ENCODE measurements around the gene SPTLC3.

Gene SPTLC3

GRCh38 chr20:13021205-13021970 lies 12.6 kb downstream of the SPTLC3 start:
- no peak for TF ChIP-seq CTCF (IDR thresholded peaks at IDR 0.05; ENCODE audit: low read depth, low read length)
- no peak for DNase-seq (ENCODE audit: extremely low read depth, low read depth)

GRCh38 chr20:13022401-13023155 lies 13.8 kb downstream of the SPTLC3 start:
- no peak for DNase-seq (ENCODE audit: extremely low read depth, low read depth)
- no peak for TF ChIP-seq CTCF (IDR thresholded peaks at IDR 0.05; ENCODE audit: low read depth, low read length)

GRCh38 chr20:13024596-13024995 lies 15.8 kb downstream of the SPTLC3 start:
- DNase-seq (ENCODE audit: extremely low read depth, low read depth) = no peak
- TF ChIP-seq CTCF (IDR thresholded peaks at IDR 0.05; ENCODE audit: low read depth, low read length) = no peak

DNA sequence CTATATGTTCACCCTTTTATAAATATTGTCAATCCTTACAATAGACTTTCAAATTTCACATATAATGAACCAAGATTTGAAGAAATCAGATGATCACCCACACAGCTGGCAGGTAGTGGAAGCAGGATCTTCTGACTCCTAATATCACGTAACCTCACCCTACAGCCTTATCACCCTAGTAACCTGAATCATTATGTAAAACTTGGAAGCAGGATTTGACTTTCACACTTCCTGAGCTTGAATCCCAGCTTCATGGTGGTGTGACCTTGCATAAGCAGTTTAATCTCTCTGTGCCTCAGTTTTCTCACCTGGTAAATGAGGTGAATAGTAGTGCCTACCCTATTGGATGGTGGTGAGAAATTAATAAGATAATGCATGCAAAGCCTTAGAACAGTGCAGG lies 16.4 kb downstream of the SPTLC3 start:
- no peak for DNase-seq (ENCODE audit: extremely low read depth, low read depth)
- TF ChIP-seq CTCF (IDR thresholded peaks at IDR 0.05; ENCODE audit: low read depth, low read length) = no peak

DNA sequence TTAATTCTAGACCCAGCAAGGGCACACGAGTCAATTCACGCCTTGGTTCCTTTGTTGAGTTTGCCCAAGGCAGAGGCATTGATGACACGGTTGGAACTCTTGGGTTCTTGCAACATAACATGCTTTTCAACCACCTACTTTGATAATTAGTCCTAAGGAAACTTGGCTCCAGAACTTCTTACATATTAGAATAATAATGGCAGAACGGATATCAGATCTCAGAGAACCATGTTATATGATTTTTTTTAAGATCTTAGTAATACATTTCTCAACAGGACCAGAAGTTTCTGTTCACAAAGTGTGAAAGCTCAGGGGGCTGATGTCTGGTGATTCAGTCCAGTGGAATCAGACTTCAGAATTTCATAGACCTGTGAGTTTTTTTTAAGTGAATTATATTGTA lies 19.2 kb downstream of the SPTLC3 start:
- DNase-seq (ENCODE audit: extremely low read depth, low read depth) = no peak

DNA sequence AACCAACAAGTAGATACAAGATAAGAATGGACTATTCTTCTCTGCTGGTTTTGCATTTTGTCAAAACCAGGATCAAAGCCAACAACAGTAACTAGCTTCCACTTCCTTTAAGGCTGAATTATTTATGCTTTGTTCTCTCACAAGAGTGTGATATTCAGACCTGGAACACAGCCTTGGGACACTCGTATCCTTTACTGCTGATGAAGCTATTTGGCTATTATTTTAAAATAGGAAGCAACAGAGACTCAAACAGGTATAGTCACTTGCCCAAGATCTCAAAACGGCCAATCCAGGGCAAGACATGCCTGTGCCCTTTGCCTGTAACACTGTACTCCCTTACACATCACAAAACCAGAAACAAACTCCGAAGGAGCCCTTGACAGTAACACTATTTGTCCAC lies 19.9 kb downstream of the SPTLC3 start:
- no peak for TF ChIP-seq CTCF (IDR thresholded peaks at IDR 0.05; ENCODE audit: low read depth, low read length)
- no peak for DNase-seq (ENCODE audit: extremely low read depth, low read depth)

More for the DNA sequence above, 19.2 kb downstream of the SPTLC3 start:
- no peak for TF ChIP-seq CTCF (IDR thresholded peaks at IDR 0.05; ENCODE audit: low read depth, low read length)

GRCh38 chr20:13029687-13030375 lies 21.1 kb downstream of the SPTLC3 start:
- no peak for TF ChIP-seq CTCF (IDR thresholded peaks at IDR 0.05; ENCODE audit: low read depth, low read length)
- peak; percentile 25 for DNase-seq (ENCODE audit: extremely low read depth, low read depth)

Measured in AG09319 (cell line).